Measurements from ENCODE around the gene MED14. TPM values are rescaled to one million over a fixed set of nuclear protein-coding genes. Genes with fewer than 3 reads are reported as not detected.

MED14 gene
- total and polyA plus RNA-seq, 2 of the 8 experiments (the other 6 are each of a cell fraction or from before 2014, with no cell fraction given): 79.7 to 117 TPM

- TF ChIP-seq CHD7 (IDR thresholded peaks at IDR 0.05; ENCODE audit: insufficient replicate concordance, low read length): no peak
- no peak for TF ChIP-seq EZH2 (IDR thresholded peaks at IDR 0.05; ENCODE audit: low read depth, low read length, severe bottlenecking)
- no peak for TF ChIP-seq SP1 (IDR thresholded peaks at IDR 0.05; ENCODE audit: low read depth, low read length)
- TF ChIP-seq ZNF274 (IDR thresholded peaks at IDR 0.05; ENCODE audit: borderline replicate concordance, extremely low read depth, low read length): no peak
Observed at GRCh38 chrX:40773809-40774208, 38.5 kb upstream of the MED14 start (continued).
